H1 (cell line): Measurements from ENCODE around the gene DCTN5. TPM values are rescaled to one million over a fixed set of nuclear protein-coding genes. Genes with fewer than 3 reads are reported as not detected.

ENCODE experiments used
- CHD7 ChIP-seq: fragments of 300-600 bp; sonication (generic); IDR thresholded peaks from 2 replicates; pipeline ENCODE4 v1.7.1; 2012; ENCODE audit warnings: low read length, moderate library complexity, mild to moderate bottlenecking, inconsistent platforms; ENCODE audit not compliant: insufficient replicate concordance
- EP300 ChIP-seq, 2 experiments: IDR thresholded peaks; 1 replicate in 1 of 2; 2 replicates in 1 of 2; pipeline ENCODE4 v1.6.1; 2011 to 2012; ENCODE audit warnings: low read depth in 2 of 2, low read length in 2 of 2, mild to moderate bottlenecking in 2 of 2, borderline replicate concordance in 1 of 2, inconsistent platforms in 1 of 2, moderate library complexity in 1 of 2
- EZH2 ChIP-seq: fragments of 200-600 bp; sonication (generic); IDR thresholded peaks from 2 replicates; pipeline ENCODE4 v1.7.1; 2012; ENCODE audit warnings: low read depth, mild to moderate bottlenecking, moderate library complexity, low read length, inconsistent platforms; ENCODE audit not compliant: severe bottlenecking
- GABPA ChIP-seq: IDR thresholded peaks from 2 replicates; pipeline ENCODE4 v1.6.1; 2011; ENCODE audit warnings: mild to moderate bottlenecking, low read length, moderate library complexity, borderline replicate concordance; ENCODE audit not compliant: insufficient read depth
- KDM1A ChIP-seq: fragments of 200-600, 300-600 bp; sonication (generic); IDR thresholded peaks from 2 replicates; pipeline ENCODE4 v1.7.1; 2016; ENCODE audit warnings: mild to moderate bottlenecking, low read length, borderline replicate concordance
- SP4 ChIP-seq: IDR thresholded peaks from 2 replicates; pipeline ENCODE4 v1.6.1; 2012; ENCODE audit warnings: low read length, inconsistent platforms
- ZNF274 ChIP-seq: IDR thresholded peaks from 2 replicates; pipeline ENCODE4 v1.7.0; 2012; ENCODE audit warnings: low read length, borderline replicate concordance; ENCODE audit errors: extremely low read depth
- polyA plus RNA-seq, 7 experiments: library from polyadenylated mRNA; depleted of rRNA in 3 of 7; stranded (reverse) in 5 of 7; unstranded in 2 of 7; fragments of >200 nt in 5 of 7; fragments of 200-250 nt in 2 of 7; gene quantifications; 1 replicate in 5 of 7; 2 replicates in 1 of 7; 4 replicates in 1 of 7; pipeline versions ENCODE4 v1.2.1 to v1.2.3, GENCODE V29; 2011 to 2013; ENCODE audit warnings: missing spikeins in 2 of 7, mixed read lengths in 2 of 7
- total RNA-seq: library from RNA; stranded (reverse); fragmentation: NEBNext Ultra II Directional; extraction: Animal tissue kit (Norgen Biotek cat#: 25700); gene quantifications from 2 replicates; pipeline ENCODE4 v1.2.1, GENCODE V29; 2021
- TF ChIP-seq, protein P1 (sequence below): IDR thresholded peaks from 2 replicates; pipeline ENCODE4 v1.6.1; 2011; ENCODE audit warnings: low read depth, mild to moderate bottlenecking, low read length; ENCODE audit not compliant: insufficient read depth

Gene DCTN5
- total and polyA plus RNA-seq, 2 of the 8 experiments (the other 6 are each of a cell fraction or from before 2014, with no cell fraction given) = 36.0 to 74.0 TPM

GRCh38 chr16:23676924-23677480 is 35.7 kb downstream of the DCTN5 start (continued):
- TF ChIP-seq ZNF274 (no peak), GABPA (no peak), SP4 (no peak), KDM1A (no peak), EP300 (IDR thresholded peaks at IDR 0.05; ENCODE audit: borderline replicate concordance in 1 of 2, low read depth in 2 of 2, low read length in 2 of 2) (no peak), CHD7 (no peak), EZH2 (no peak)
- TF ChIP-seq, protein P1, sequence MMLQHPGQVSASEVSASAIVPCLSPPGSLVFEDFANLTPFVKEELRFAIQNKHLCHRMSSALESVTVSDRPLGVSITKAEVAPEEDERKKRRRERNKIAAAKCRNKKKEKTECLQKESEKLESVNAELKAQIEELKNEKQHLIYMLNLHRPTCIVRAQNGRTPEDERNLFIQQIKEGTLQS = no peak
